DMS 273 treated with DMSO at 0.1 percent for 48 hours (cell line): ENCODE results near the gene PBX1.

Experiments used
- DNase-seq: peaks from one replicate; lab custom pipeline; 2025; lab: John Stamatoyannopoulos, UW

PBX1 gene

GRCh38 chr1:164876398-164877116, 317.6 kb downstream of the PBX1 start:
- DNase-seq: no peak

DNA sequence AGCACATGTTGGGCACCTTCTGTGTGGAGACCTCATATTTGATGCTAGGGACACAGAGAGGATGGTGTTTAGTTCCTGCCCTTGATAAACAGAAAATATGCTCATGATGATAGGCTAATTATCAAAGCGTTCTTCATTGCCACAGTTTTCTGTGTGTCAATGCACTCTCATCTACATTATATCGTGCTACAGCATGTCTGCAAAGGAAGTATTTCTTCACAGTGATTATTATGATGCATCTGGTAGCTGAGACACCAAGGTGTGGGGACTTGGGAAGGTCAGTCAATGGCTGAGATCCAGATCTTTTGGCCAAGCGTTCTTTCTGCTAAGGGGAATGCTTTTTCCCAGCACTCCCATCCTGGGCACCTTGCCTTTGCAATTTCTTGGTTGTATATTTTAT, 321.2 kb downstream of the PBX1 start:
- DNase-seq: no peak

GRCh38 chr1:164880644-164881043, 321.7 kb downstream of the PBX1 start:
- no peak for DNase-seq

DNA sequence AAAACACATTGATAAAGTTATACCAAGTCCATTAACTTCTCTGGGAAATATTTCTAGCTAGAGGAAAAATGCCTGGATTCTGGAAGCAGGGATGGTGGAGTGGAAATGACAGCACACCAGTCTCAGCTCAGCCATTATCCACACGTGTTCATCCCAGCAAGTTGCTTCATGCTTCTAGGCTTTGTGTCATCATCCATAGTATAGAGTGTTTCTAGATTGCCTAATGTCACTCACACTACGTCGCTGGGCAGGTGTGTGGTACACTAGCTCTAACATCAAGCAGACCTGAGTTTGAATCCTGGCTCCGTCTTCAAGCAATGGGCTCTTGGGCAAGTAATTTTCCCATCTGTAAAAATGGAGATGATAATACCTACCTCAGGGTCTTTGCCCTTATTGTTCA, 326.3 kb downstream of the PBX1 start:
- DNase-seq: no peak

- DNase-seq: no peak
These were observed 327.1 kb downstream of the PBX1 start for GRCh38 chr1:164886101-164886500.

DNA sequence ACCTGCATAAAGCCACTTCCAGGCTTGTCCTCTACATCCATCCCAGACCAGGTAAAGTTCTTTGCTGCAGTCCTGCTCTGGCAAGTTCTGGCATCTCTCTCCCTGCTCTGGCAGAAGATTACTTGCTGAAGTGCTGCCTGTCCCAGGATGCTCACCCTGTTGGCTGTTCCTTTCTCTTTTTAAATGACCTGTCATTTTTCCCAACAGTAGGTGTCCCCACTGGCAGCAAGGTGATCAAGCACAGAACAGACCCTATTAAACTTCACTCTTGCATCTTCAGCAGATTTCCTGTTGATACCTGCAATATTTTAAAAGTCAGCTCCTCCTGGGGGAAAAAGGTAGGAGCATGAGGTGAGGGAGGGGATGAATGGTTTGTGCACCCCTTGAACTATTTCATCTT, 332.6 kb downstream of the PBX1 start:
- no peak for DNase-seq

- no peak for DNase-seq
These were observed 336.3 kb downstream of the PBX1 start for GRCh38 chr1:164895026-164895912.

DNA sequence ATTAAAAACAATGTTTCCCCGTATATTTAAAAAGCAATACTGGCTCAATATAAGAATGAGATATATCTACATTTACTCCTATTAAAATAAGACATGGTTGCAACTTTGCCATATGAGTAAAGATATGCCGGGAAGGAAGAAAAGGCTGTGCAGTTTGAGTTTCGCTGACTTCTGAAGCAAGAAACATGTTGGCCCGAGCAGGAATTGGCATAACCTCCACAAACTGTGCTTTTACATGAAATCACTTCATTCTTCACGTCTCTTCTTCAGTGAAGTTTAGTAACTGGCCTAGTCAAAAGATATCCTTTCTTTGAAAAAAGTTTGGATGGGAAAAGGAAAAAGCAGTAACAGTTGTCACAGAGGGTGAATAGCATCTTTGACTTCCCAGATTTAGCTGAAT, 342.0 kb downstream of the PBX1 start:
- DNase-seq: no peak
